Measurements from ENCODE around the gene UBE2L5.

The UBE2L5 gene

GRCh38 chr13:30422054-30422839 is at the start of gene UBE2L5:
TSS of gene UBE2L5 (plus strand) at chr13:30422493. CDS start at chr13:30427991, 5,498 bp downstream.
- peak; percentile 54 for DNase-seq (ENCODE audit: low spot score)
- TF ChIP-seq, protein P1, sequence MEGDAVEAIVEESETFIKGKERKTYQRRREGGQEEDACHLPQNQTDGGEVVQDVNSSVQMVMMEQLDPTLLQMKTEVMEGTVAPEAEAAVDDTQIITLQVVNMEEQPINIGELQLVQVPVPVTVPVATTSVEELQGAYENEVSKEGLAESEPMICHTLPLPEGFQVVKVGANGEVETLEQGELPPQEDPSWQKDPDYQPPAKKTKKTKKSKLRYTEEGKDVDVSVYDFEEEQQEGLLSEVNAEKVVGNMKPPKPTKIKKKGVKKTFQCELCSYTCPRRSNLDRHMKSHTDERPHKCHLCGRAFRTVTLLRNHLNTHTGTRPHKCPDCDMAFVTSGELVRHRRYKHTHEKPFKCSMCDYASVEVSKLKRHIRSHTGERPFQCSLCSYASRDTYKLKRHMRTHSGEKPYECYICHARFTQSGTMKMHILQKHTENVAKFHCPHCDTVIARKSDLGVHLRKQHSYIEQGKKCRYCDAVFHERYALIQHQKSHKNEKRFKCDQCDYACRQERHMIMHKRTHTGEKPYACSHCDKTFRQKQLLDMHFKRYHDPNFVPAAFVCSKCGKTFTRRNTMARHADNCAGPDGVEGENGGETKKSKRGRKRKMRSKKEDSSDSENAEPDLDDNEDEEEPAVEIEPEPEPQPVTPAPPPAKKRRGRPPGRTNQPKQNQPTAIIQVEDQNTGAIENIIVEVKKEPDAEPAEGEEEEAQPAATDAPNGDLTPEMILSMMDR (conservative IDR thresholded peaks at IDR 0.05; ENCODE audit: low read depth) = no peak
- POLR2A ChIA-PET (ENCODE audit: low non-redundant PET) = interaction anchor here (0.5 to 1.5 kb wide), 7 partner anchors 9 to 286 kb away, joined by 3 to 4 read pairs (median 3); no protein-coding TSS in a partner anchor
- CTCF ChIA-PET = interaction anchor here (0.9 kb wide), 1 partner anchor 289 kb away, joined by 3 read pairs; no protein-coding TSS in a partner anchor
- H3K27ac ChIP-seq = peak within 1 kb of the TSS; percentile 95

DNA sequence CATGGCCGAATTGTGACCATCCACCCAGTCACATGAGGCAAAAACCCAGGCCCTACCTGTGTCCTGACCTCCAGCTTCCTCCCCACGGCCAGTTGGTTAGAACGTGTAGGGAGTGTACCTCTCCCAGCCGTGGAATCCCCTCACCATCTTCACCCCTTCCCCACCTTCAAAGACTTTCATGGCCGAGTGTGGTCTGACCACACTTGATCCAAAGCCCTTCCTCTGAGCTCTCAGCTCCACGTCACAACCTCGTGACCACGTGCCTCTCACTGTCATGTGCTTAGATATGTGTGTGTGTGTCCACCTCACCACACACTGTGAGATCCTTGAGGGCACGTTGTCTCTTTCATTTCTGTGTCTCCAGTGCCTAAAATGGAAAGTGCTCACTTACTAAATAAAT is 48.6 kb upstream of the UBE2L5 start:
- POLR2A ChIA-PET (ENCODE audit: low non-redundant PET) = interaction anchor here (0.7 kb wide), 1 partner anchor 14 kb away, joined by 7 read pairs; no protein-coding TSS in a partner anchor
- CTCF ChIA-PET = no interaction called here
- TF ChIP-seq, protein P1 (conservative IDR thresholded peaks at IDR 0.05; ENCODE audit: low read depth) = no peak
- no peak overlapping the region for H3K27ac ChIP-seq
- no peak for DNase-seq (ENCODE audit: low spot score)

DNA sequence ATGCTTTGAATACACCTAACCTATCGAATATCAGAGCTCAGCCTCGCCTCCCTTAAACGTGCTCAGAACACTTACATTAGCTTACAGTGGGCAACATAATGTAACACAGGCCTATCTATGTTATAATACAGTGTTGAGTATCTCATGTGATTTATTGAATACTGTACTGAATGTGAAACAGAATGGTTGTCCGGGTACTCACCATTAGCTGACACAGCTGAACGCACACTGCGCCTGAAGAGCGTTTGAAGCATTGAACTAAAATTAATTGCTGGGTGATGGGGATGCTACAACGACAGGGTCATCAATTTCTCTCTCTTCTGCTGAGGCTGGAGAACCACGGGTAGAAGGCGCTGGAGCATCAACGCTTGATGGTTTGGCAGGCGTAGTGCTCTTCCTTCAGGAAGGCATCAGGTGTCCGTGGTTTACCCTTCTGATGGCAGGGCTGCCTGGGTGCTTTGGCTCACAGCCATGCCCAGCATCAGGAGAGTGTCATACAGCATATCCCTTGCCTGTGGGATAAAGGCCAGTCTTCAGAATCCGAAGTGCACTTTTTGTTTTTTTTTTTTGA is 46.9 kb upstream of the UBE2L5 start:
- no peak overlapping the region for H3K27ac ChIP-seq
- DNase-seq (ENCODE audit: low spot score) = no peak
- TF ChIP-seq, protein P1 (conservative IDR thresholded peaks at IDR 0.05; ENCODE audit: low read depth) = no peak
- ChIA-PET CTCF (no interaction called here), POLR2A (ENCODE audit: low non-redundant PET) (no interaction called here)

- DNase-seq (ENCODE audit: low spot score) = no peak
- ChIA-PET CTCF (interaction anchor here (0.5 kb wide), 1 partner anchor 843 kb away, joined by 3 read pairs; no protein-coding TSS in a partner anchor), POLR2A (ENCODE audit: low non-redundant PET) (no interaction called here)
- H3K27ac ChIP-seq = no peak overlapping the region
- TF ChIP-seq, protein P1 (conservative IDR thresholded peaks at IDR 0.05; ENCODE audit: low read depth) = no peak
Observed at GRCh38 chr13:30376426-30377311, 45.6 kb upstream of the UBE2L5 start.

GRCh38 chr13:30377312-30377685 is 45.0 kb upstream of the UBE2L5 start:
- CTCF ChIA-PET = no interaction called here
- TF ChIP-seq, protein P1 (conservative IDR thresholded peaks at IDR 0.05; ENCODE audit: low read depth) = no peak
- no peak for DNase-seq (ENCODE audit: low spot score)
- POLR2A ChIA-PET (ENCODE audit: low non-redundant PET) = no interaction called here
- no peak overlapping the region for H3K27ac ChIP-seq

DNA sequence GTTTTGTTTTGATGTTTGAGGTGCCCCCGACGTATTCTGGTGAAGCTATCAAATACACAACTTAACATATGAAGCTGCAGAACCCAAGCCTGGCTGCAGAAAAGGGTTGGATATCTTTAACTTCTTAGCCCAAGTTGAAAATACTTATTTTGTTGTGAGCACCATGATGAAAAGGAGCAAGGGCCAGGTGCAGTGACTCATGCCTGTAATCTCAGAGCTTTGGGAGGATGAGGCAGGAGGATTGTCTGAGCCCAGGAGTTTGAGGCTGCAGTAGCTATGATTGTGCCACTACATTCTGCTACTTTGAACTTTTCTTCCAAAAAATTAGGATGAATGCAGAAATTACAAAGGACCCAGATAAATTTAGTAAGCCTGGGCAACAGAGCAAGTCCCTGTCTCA is 44.1 kb upstream of the UBE2L5 start:
- ChIA-PET POLR2A (ENCODE audit: low non-redundant PET) (no interaction called here), CTCF (no interaction called here)
- TF ChIP-seq, protein P1 (conservative IDR thresholded peaks at IDR 0.05; ENCODE audit: low read depth) = no peak
- no peak overlapping the region for H3K27ac ChIP-seq
- no peak for DNase-seq (ENCODE audit: low spot score)
